Measurements from ENCODE around the gene APIP.

APIP gene

GRCh38 chr11:34836958-34837856 is 79.0 kb downstream of the APIP start:
- no peak for DNase-seq

GRCh38 chr11:34833602-34834001 is 82.6 kb downstream of the APIP start:
- no peak for DNase-seq
